Parathyroid adenoma (tissue), 2 donors: ENCODE data around the gene EN2.

Experiments used
- H2AFZ ChIP-seq: fragments of 300-600 bp; sonication (generic); one replicate; pipeline ENCODE4 v1.7.0; 2017; ENCODE audit warnings: antibody characterized with exemption, mild to moderate bottlenecking
- H3K27ac ChIP-seq: fragments of 300-600 bp; sonication (generic); one replicate; pipeline ENCODE4 v1.7.0; 2017
- H3K27me3 ChIP-seq: fragments of 300-600 bp; sonication (generic); one replicate; pipeline ENCODE4 v1.7.0; 2017; ENCODE audit warnings: low read length; ENCODE audit not compliant: control insufficient read depth, insufficient read depth
- H3K36me3 ChIP-seq: fragments of 300-600 bp; sonication (generic); one replicate; pipeline ENCODE4 v1.7.0; 2017; ENCODE audit warnings: low read length; ENCODE audit not compliant: control insufficient read depth, insufficient read depth
- H3K4me1 ChIP-seq: fragments of 300-600 bp; sonication (generic); one replicate; pipeline ENCODE4 v1.7.0; 2017; ENCODE audit warnings: control low read depth
- H3K4me2 ChIP-seq: fragments of 300-600 bp; sonication (generic); one replicate; pipeline ENCODE4 v1.7.0; 2017; ENCODE audit warnings: low read length
- H3K4me3 ChIP-seq: fragments of 300-600 bp; sonication (generic); one replicate; pipeline ENCODE4 v1.7.0; 2017; ENCODE audit warnings: low read depth, low read length
- H3K79me2 ChIP-seq: fragments of 300-600 bp; sonication (generic); one replicate; pipeline ENCODE4 v1.7.0; 2017; ENCODE audit warnings: control low read depth
- H3K9ac ChIP-seq: fragments of 300-600 bp; sonication (generic); one replicate; pipeline ENCODE4 v1.7.0; 2017; ENCODE audit warnings: mild to moderate bottlenecking
- H3K9me3 ChIP-seq: fragments of 300-600 bp; sonication (generic); one replicate; pipeline ENCODE4 v1.7.0; 2017; ENCODE audit warnings: low read length; ENCODE audit not compliant: control insufficient read depth
- TF ChIP-seq, protein P1 (sequence below): fragments of 300-600 bp; sonication (generic); IDR thresholded peaks from one replicate; pipeline ENCODE4 v1.7.0; 2017; ENCODE audit warnings: antibody characterized with exemption, mild to moderate bottlenecking
- donor health status: primary hyperparathyroidism.

Gene EN2

DNA sequence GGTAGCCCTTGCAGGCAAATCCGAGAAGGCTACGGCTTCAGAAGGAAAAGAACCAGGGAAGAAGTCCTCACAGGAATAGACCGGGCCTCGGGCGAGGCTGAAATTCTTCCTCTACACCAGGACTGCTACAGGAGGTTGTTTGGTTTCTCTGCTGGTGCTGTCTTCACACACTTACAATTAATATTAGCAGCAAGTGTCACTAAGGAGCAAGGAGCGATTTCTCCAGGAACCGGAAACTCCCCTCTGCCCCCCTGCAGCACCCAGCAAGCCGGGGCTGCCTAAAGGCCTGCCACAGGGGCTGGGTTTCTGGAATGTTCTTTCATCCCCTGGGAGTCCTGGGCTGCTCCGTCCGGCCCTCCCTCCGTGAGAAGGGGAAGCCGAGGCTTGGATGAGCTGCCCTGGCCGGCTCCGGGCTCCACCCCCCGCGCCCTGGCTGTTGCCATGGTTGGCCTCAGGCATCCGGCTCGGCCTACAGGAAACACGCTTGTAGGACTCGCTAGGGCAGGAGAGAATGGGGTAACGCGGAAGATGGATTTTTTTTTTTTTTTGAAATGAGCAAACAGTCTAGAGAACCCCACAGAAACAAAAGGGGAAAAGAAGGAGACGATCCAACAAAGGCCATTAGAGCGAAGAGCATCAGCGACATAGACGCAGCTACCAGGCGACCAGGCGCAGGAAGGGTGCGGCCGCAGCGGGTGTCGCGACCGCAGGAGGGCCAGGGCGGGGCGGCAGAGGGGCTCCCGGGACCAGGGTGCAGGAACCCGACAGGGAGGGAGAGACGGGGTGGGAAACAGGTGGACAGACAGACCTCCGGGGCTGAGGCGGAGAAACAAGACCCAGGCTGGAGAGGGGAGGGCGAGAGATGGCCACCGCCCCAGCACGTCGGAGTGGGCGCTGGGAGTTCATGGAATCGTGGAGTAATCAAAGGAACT is 33.0 kb downstream of the EN2 start:
- no peak overlapping the region for H3K27ac ChIP-seq

DNA sequence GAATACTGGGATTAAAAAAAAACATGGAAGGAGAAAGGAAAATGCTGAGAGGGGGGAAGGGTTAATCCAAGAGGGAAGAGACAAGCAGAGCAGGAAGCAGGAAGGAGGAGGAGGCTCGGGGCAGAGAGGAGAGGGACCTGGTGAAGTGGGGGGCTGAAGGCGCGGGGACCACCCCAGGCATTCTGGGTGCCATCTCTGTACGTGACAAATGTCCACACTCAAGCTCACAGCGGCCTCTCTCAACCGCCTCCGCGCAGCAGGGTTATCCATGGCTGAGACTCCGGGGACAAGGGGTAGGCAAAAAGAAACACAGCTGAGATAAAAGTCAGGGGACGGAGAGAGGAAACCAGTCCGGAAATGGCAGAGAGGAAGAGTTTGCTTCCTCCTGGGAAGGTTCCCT is 33.9 kb downstream of the EN2 start:
- Histone ChIP-seq H3K9me3 (no peaks in the 10 kb centered on the region), H3K27ac (no peak overlapping the region), H2AFZ (no peak overlapping the region), H3K4me1 (no peaks in the 10 kb centered on the region), H3K27me3 (peaks cover 5% of the 10 kb centered on the region), H3K79me2 (no peaks in the 10 kb centered on the region), H3K4me2 (no peak overlapping the region), H3K36me3 (no peaks in the 10 kb centered on the region), H3K9ac (no peak overlapping the region), H3K4me3 (no peak overlapping the region)
- TF ChIP-seq, protein P1, sequence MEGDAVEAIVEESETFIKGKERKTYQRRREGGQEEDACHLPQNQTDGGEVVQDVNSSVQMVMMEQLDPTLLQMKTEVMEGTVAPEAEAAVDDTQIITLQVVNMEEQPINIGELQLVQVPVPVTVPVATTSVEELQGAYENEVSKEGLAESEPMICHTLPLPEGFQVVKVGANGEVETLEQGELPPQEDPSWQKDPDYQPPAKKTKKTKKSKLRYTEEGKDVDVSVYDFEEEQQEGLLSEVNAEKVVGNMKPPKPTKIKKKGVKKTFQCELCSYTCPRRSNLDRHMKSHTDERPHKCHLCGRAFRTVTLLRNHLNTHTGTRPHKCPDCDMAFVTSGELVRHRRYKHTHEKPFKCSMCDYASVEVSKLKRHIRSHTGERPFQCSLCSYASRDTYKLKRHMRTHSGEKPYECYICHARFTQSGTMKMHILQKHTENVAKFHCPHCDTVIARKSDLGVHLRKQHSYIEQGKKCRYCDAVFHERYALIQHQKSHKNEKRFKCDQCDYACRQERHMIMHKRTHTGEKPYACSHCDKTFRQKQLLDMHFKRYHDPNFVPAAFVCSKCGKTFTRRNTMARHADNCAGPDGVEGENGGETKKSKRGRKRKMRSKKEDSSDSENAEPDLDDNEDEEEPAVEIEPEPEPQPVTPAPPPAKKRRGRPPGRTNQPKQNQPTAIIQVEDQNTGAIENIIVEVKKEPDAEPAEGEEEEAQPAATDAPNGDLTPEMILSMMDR = no peak

More for the DNA sequence above, 33.0 kb downstream of the EN2 start:
- Histone ChIP-seq H3K4me2 (peak overlapping the region; percentile 66), H3K9me3 (no peaks in the 10 kb centered on the region), H3K4me3 (peak overlapping the region; percentile 34), H3K36me3 (no peaks in the 10 kb centered on the region), H3K27me3 (peaks cover 5% of the 10 kb centered on the region), H3K79me2 (no peaks in the 10 kb centered on the region), H3K4me1 (no peaks in the 10 kb centered on the region), H2AFZ (peak overlapping the region; percentile 66), H3K9ac (no peak overlapping the region)
- TF ChIP-seq, protein P1 = no peak

DNA sequence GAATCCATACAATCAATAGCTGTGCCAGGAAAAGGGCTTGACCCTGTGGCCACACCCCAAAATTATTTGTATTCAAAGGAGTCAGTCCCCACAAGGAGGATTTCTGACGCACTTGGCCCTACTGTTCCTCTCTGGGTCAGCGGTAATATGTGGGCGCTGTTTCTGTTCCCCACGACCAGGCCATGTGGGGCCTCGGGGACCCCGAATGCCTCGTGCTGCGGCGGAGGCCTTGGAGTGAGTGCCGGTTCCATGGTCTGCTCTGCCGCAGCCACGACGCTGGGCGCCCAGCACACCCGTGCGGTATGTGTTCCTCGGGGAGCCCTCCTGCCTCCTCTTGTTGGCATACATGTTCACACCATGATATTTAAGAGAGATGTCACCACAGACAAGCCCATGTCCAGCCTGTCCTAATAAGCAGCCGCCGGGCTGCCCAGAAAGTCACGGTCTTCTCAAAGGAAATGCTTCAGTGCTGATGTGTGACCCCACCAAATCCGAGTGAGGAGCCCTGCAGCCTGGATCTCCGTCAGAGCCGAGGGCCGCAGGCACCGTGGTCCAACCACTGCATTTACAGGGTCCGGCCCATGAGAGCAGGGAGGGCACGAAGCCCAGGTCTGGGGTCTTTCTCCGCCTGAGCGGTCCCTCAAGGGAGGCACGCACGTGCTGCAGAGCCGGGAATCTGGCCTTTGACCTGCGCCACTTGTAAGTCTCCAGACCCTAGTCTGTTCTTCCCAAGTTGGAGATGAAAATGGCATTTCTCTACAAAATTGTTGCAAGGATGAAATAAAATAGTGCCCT is 36.0 kb downstream of the EN2 start:
- Histone ChIP-seq H3K79me2 (no peaks in the 10 kb centered on the region), H3K27ac (no peak overlapping the region), H3K4me3 (no peak overlapping the region), H3K27me3 (peaks cover 5% of the 10 kb centered on the region), H3K4me2 (no peak overlapping the region), H3K9me3 (no peaks in the 10 kb centered on the region), H3K9ac (no peak overlapping the region), H2AFZ (no peak overlapping the region), H3K4me1 (no peaks in the 10 kb centered on the region), H3K36me3 (no peaks in the 10 kb centered on the region)
- TF ChIP-seq, protein P1 = no peak

DNA sequence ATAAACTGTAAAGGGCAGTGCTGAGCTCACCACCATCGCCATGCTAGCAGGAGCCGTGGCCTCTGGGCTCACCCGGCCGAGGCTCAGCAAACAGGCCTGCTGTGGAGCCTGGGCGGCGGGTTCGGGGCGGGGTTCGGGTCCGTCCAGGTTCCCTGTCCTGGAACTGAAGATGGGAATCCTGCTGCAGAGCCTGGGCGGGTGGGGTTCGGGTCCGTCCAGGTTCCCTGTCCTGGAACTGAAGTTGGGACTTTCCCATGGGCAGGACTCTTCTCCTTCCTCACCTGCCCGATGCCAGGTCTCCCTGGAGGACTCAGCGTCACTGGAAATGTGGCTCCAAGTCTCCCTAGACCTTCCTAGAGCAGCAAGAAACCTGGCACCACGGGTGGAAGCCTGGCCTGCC is 36.6 kb downstream of the EN2 start:
- peaks cover 5% of the 10 kb centered on the region for H3K27me3 ChIP-seq
- no peak overlapping the region for H3K9ac ChIP-seq
- H3K4me2 ChIP-seq = no peak overlapping the region
- H2AFZ ChIP-seq = no peak overlapping the region
- H3K9me3 ChIP-seq = no peaks in the 10 kb centered on the region
- no peaks in the 10 kb centered on the region for H3K79me2 ChIP-seq
- no peak overlapping the region for H3K27ac ChIP-seq
- no peak overlapping the region for H3K4me3 ChIP-seq
- H3K4me1 ChIP-seq = no peaks in the 10 kb centered on the region
- TF ChIP-seq, protein P1 = no peak
- H3K36me3 ChIP-seq = no peaks in the 10 kb centered on the region
